SJCRH30 (cell line): ENCODE results near the gene ASB1. TPM values are rescaled to one million over a fixed set of nuclear protein-coding genes. Genes with fewer than 3 reads are reported as not detected.

Source experiments
- DNase-seq, 2 experiments: peaks; one replicate each; pipeline ENCODE4 v3.0.0-alpha.2; 2015 to 2020
- H3K27ac ChIP-seq: fragments of 250-450 bp; sonication (Bioruptor Pico); 2 replicates; pipeline ENCODE4 v1.5.1; 2020; ENCODE audit warnings: mild to moderate bottlenecking, moderate library complexity
- H3K27me3 ChIP-seq: fragments of 250-450 bp; sonication (Bioruptor Pico); 2 replicates; pipeline ENCODE4 v1.5.1; 2020; ENCODE audit warnings: mild to moderate bottlenecking, moderate library complexity
- H3K36me3 ChIP-seq: fragments of 250-450 bp; sonication (Bioruptor Pico); 2 replicates; pipeline ENCODE4 v1.5.1; 2020; ENCODE audit warnings: mild to moderate bottlenecking, moderate library complexity
- H3K4me1 ChIP-seq: fragments of 250-450 bp; sonication (Bioruptor Pico); 2 replicates; pipeline ENCODE4 v1.5.1; 2020; ENCODE audit warnings: mild to moderate bottlenecking, moderate library complexity
- H3K4me3 ChIP-seq: fragments of 250-450 bp; sonication (Bioruptor Pico); 2 replicates; pipeline ENCODE4 v1.5.1; 2020; ENCODE audit warnings: mild to moderate bottlenecking, moderate library complexity
- H3K9me3 ChIP-seq: fragments of 250-450 bp; sonication (Bioruptor Pico); replicated peaks from 2 replicates; pipeline ENCODE4 v1.5.1; 2020; ENCODE audit warnings: mild to moderate bottlenecking, moderate library complexity
- total RNA-seq: library from RNA; depleted of rRNA; stranded (reverse); fragments of >200 nt; shearing (Covaris generic); gene quantifications from 2 replicates; pipeline ENCODE4 v1.2.3, GENCODE V29; 2014

ASB1 gene
- total RNA-seq, 1 experiment from 2014 or later, result 46.9 TPM

DNA sequence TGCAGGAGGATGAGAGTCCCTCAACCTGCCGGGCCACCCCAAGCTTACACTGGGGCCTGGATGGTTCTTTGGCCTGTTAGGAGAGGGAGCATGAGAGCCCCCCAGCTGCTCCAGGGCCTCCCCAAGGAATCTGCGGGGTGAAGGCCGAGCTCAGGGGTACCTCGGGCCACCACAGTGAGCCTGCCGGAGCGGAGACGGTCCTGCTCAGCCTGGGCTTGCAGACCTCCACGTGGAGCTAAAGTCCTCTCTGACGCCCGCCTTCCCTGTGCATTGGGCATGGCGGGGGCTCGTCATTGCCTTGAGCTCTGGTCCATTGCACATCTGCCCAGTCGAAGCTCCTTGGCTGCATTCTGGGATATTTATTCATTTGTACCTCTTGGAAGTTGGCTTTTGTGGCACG is 62.7 kb downstream of the ASB1 start:
- H3K36me3 ChIP-seq, result no peaks in the 10 kb centered on the region
- H3K9me3 ChIP-seq, result no peaks in the 10 kb centered on the region
- peaks cover 13% of the 10 kb centered on the region; the same call in 1 of the 2 replicates for H3K27me3 ChIP-seq
- DNase-seq, result no peak
- H3K4me3 ChIP-seq, result no peak overlapping the region
- no peak overlapping the region for H3K27ac ChIP-seq
- H3K4me1 ChIP-seq, result no peaks in the 10 kb centered on the region

DNA sequence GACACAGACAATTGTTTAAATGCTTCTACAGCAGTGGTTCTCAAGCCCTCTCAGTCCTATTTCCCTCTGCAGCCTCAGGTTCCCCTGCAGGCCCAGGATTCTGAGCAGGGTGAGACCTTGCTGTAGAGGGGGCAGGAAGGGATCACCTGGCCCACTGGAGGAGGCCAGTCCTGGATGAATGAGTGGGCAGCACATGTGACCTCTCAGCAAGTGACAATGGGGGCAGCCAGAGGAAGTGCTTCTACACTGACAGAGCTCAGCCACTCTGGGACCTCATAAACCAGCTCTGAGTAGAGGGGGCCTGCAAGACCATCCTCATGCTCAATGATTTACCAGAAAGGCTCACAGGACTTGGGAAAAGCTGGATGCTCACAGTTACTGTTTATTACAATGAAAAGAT is 63.2 kb downstream of the ASB1 start:
- H3K4me1 ChIP-seq, result no peaks in the 10 kb centered on the region
- H3K4me3 ChIP-seq, result no peak overlapping the region
- H3K9me3 ChIP-seq, result no peaks in the 10 kb centered on the region
- no peak overlapping the region for H3K27ac ChIP-seq
- DNase-seq, result no peak
- peaks cover 13% of the 10 kb centered on the region; the same call in 1 of the 2 replicates for H3K27me3 ChIP-seq
- H3K36me3 ChIP-seq, result no peaks in the 10 kb centered on the region

DNA sequence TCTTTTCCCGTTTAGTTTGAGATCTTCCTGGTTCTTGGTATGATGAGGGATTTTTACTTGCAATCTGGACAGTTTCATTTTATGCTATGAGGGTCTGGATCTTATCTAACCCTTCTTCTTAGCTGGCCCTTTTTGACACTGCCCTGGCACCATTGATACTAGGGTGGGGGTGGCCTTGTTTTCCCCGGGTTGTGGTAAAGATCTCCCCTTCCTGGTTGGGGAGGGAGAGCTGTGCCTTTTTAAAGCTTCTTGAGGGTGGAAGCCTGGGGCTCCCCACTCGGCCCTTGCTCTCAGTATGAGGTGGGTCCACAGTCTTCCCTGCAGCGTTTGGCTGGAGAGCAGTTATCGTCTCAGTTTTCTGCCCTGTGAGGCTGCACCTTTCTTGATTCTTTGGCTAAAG is 66.1 kb downstream of the ASB1 start:
- no peak overlapping the region for H3K4me3 ChIP-seq
- no peaks in the 10 kb centered on the region for H3K4me1 ChIP-seq
- H3K27me3 ChIP-seq, result peaks cover 21% of the 10 kb centered on the region; the same call in 1 of the 2 replicates
- H3K36me3 ChIP-seq, result no peaks in the 10 kb centered on the region
- H3K9me3 ChIP-seq, result no peaks in the 10 kb centered on the region
- no peak for DNase-seq
- no peak overlapping the region for H3K27ac ChIP-seq

GRCh38 chr2:238493411-238493810 is 66.7 kb downstream of the ASB1 start:
- H3K27me3 ChIP-seq, result peaks cover 21% of the 10 kb centered on the region; the same call in 1 of the 2 replicates
- H3K27ac ChIP-seq, result no peak overlapping the region
- H3K4me3 ChIP-seq, result no peak overlapping the region
- H3K36me3 ChIP-seq, result no peaks in the 10 kb centered on the region
- no peaks in the 10 kb centered on the region for H3K4me1 ChIP-seq
- H3K9me3 ChIP-seq, result no peaks in the 10 kb centered on the region
- DNase-seq, result no peak

DNA sequence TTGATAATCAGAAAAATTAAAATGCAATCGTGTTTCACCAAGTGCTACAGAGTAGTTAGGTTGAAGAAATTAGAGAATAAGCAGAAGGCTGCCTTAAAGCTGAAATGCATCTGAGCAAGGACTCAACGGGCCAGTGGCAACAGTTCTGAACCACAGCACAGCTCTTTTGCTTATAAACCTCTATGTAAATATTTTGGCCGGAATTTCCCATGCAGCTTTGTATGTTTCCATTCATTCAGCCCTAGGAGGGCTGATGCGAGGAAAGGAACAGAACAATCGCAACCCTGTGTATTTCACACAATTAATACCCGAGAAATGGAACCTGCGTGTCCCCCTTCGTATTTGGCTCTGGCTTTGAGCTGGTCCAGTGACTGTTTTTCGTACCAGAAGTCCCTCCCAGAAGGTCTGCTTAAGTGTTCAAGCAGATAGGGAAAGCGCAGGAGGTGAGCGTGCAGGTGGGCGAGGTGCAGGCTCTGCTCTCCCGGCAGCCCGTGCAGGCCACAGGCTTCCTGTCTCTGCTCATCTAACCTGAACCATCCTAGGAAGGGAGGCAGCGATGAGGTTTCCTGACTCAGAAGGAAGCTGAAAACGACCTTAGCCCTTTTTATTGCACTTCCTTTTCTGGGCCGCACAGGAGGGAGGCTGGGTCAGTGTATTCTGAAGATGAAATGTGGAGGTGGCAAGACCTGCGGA is 67.3 kb downstream of the ASB1 start:
- DNase-seq, result no peak

DNA sequence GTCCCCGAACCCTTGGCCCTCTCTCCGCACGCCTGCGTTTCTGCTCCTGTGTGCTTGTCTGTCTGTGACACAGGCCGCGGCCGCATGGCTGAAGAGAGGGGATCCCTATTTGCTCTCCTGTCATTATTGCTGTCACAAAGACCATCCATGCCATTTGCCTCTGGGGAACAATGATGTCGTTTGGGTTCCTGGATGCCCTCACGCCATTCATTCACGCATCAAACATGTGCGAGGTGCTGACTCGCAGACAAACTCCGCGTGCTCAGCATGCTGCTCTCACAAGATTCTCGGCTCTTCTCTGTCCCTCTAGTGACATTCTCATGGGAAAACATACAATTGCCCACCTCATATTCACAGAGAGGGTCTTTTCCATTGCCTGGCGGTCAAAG is 67.8 kb downstream of the ASB1 start:
- Histone ChIP-seq H3K36me3 (no peaks in the 10 kb centered on the region), H3K27ac (no peak overlapping the region), H3K4me3 (no peak overlapping the region), H3K9me3 (no peaks in the 10 kb centered on the region), H3K4me1 (no peaks in the 10 kb centered on the region), H3K27me3 (peaks cover 21% of the 10 kb centered on the region; the same call in 1 of the 2 replicates)
- no peak for DNase-seq

More for the DNA sequence above, 67.3 kb downstream of the ASB1 start:
- H3K4me3 ChIP-seq, result no peak overlapping the region
- H3K27ac ChIP-seq, result no peak overlapping the region
- no peaks in the 10 kb centered on the region for H3K4me1 ChIP-seq
- H3K9me3 ChIP-seq, result no peaks in the 10 kb centered on the region
- peaks cover 21% of the 10 kb centered on the region; the same call in 1 of the 2 replicates for H3K27me3 ChIP-seq
- no peaks in the 10 kb centered on the region for H3K36me3 ChIP-seq

DNA sequence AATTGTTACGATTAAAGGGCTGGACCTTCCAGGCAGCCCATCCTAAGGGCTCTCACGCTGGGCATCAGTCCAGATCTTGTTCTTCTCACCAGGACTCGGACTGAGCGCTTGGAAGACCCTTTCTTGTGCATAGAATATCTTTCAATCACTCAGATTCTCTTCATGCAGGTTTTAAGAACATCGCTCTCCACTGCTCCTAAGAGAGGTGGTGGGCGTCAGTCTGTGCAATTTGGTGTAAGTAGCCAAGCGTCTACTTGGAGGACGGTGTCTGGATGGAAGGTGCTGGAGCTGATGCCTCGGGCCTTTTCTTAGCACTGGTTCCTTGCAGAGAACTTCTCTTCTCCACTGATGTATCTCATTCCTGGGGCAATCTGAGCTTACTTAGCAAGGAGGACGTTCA is 68.7 kb downstream of the ASB1 start:
- Histone ChIP-seq H3K9me3 (no peaks in the 10 kb centered on the region), H3K36me3 (no peaks in the 10 kb centered on the region), H3K27ac (no peak overlapping the region), H3K4me3 (no peak overlapping the region), H3K27me3 (peaks cover 21% of the 10 kb centered on the region; the same call in 1 of the 2 replicates), H3K4me1 (no peaks in the 10 kb centered on the region)
- DNase-seq, result no peak

GRCh38 chr2:238496756-238497609 is 70.3 kb downstream of the ASB1 start:
- no peak for DNase-seq
- H3K27me3 ChIP-seq, result peaks cover 16% of the 10 kb centered on the region; the same call in 1 of the 2 replicates
- no peaks in the 10 kb centered on the region for H3K4me1 ChIP-seq
- H3K27ac ChIP-seq, result no peak overlapping the region
- no peaks in the 10 kb centered on the region for H3K36me3 ChIP-seq
- H3K9me3 ChIP-seq, result no peaks in the 10 kb centered on the region
- H3K4me3 ChIP-seq, result no peak overlapping the region

GRCh38 chr2:238497610-238498005 is 70.9 kb downstream of the ASB1 start:
- DNase-seq, result no peak
- Histone ChIP-seq H3K4me3 (no peak overlapping the region), H3K27ac (no peak overlapping the region), H3K27me3 (peaks cover 16% of the 10 kb centered on the region; the same call in 1 of the 2 replicates), H3K4me1 (no peaks in the 10 kb centered on the region), H3K9me3 (no peaks in the 10 kb centered on the region), H3K36me3 (no peaks in the 10 kb centered on the region)

- Histone ChIP-seq H3K36me3 (no peaks in the 10 kb centered on the region), H3K4me3 (no peak overlapping the region), H3K27ac (no peak overlapping the region), H3K9me3 (no peaks in the 10 kb centered on the region), H3K27me3 (peaks cover 16% of the 10 kb centered on the region; the same call in 1 of the 2 replicates), H3K4me1 (no peaks in the 10 kb centered on the region)
- DNase-seq, result no peak
Measured at GRCh38 chr2:238498188-238498587, 71.5 kb downstream of the ASB1 start.

GRCh38 chr2:238498691-238499295 is 72.1 kb downstream of the ASB1 start:
- Histone ChIP-seq H3K27ac (no peak overlapping the region), H3K36me3 (no peaks in the 10 kb centered on the region), H3K4me3 (no peak overlapping the region), H3K4me1 (no peaks in the 10 kb centered on the region), H3K27me3 (peaks cover 11% of the 10 kb centered on the region; the same call in 1 of the 2 replicates), H3K9me3 (no peaks in the 10 kb centered on the region)
- no peak for DNase-seq

DNA sequence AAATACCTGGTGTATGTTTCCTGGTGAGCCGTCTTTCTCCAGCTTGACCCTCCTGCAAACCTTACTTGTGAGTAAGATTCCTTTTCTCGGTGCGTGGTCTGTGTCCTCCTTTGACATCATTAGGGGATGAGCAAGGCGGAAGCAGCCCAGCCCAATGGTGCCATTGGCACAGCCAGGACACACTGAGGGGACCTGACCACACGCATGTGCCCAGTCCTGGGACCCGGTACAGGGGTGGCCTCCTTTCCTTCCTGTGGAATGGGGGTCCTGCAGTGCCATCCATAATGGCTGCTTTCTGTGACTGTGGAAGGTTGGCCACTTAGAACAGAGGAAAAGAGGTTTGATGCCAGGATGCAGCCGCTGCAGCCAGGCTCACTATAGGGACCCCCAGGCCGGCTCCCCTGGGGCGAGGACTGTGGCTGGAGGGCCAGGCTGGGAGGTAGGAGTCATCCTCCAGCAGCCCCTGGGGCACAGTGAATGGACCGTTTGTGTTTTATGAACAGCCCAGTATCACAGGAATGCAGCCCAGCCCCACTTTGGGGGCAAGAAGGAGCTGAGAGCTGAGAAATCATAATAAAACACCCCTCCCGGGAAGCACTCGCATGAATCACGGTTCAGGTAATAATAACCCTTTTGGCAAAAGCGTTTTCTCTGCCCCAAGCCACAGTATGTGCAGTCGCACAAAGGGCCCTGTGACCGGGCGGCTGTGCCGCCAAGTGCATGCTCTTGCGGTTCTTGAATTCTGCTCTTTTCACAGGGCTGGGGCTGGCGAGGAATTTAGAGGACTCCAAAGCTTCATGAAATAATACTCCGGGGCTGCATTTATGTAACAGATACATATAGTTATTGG is 73.2 kb downstream of the ASB1 start:
- Histone ChIP-seq H3K4me3 (no peak overlapping the region), H3K4me1 (no peaks in the 10 kb centered on the region), H3K27ac (no peak overlapping the region), H3K9me3 (no peaks in the 10 kb centered on the region), H3K27me3 (peaks cover 8% of the 10 kb centered on the region; the same call in 1 of the 2 replicates), H3K36me3 (no peaks in the 10 kb centered on the region)
- no peak for DNase-seq

GRCh38 chr2:238501311-238501710 is 74.6 kb downstream of the ASB1 start:
- H3K27ac ChIP-seq, result no peak overlapping the region
- H3K4me1 ChIP-seq, result no peaks in the 10 kb centered on the region
- no peaks in the 10 kb centered on the region for H3K27me3 ChIP-seq
- H3K4me3 ChIP-seq, result no peak overlapping the region
- no peaks in the 10 kb centered on the region for H3K36me3 ChIP-seq
- H3K9me3 ChIP-seq, result no peaks in the 10 kb centered on the region
- DNase-seq, result no peak
